SU-DHL-6 (cell line): ENCODE results near the gene DRGX.

Source experiments
- H2AFZ ChIP-seq: fragments of 200-600 bp; sonication (generic); 2 replicates; pipeline ENCODE4 v1.6.1; 2014; ENCODE audit warnings: low read depth, mild to moderate bottlenecking, moderate library complexity, mixed read lengths, antibody characterized with exemption, low read length; ENCODE audit not compliant: severe bottlenecking
- H3F3A ChIP-seq: fragments of 200-600 bp; shearing (Covaris generic); 2 replicates; pipeline ENCODE4 v1.6.0; 2016; ENCODE audit warnings: antibody characterized with exemption, mild to moderate bottlenecking; ENCODE audit not compliant: insufficient read depth
- H3K27ac ChIP-seq: fragments of 200-600 bp; sonication (generic); 2 replicates; pipeline ENCODE4 v1.5.1; 2016; ENCODE audit warnings: low read depth, mild to moderate bottlenecking, low read length, moderate library complexity, mixed read lengths
- H3K27me3 ChIP-seq: fragments of 200-600 bp; sonication (generic), shearing (Covaris generic); 2 replicates; pipeline ENCODE4 v1.6.0; 2014; ENCODE audit warnings: mild to moderate bottlenecking, low read length
- H3K36me3 ChIP-seq: fragments of 200-600 bp; sonication (generic); 2 replicates; pipeline ENCODE4 v1.6.1; 2014; ENCODE audit warnings: mild to moderate bottlenecking, low read length, mixed read lengths
- H3K4me2 ChIP-seq: fragments of 300-600, 200-600 bp; shearing (Covaris generic), sonication (generic); 2 replicates; pipeline ENCODE4 v1.6.0; 2014; ENCODE audit warnings: low read length, low read depth, mild to moderate bottlenecking; ENCODE audit not compliant: poor library complexity, severe bottlenecking
- H3K4me3 ChIP-seq: fragments of 200-600 bp; sonication (generic); 2 replicates; pipeline ENCODE4 v1.5.1; 2014; ENCODE audit warnings: antibody characterized with exemption, low read length, mild to moderate bottlenecking, mixed read lengths; ENCODE audit not compliant: insufficient read depth, poor library complexity, severe bottlenecking
- H3K79me2 ChIP-seq: fragments of 200-600 bp; sonication (generic); 2 replicates; pipeline ENCODE4 v1.6.1; 2014; ENCODE audit warnings: mild to moderate bottlenecking, low read length, moderate library complexity; ENCODE audit not compliant: insufficient read depth
- H3K9ac ChIP-seq: fragments of 200-600 bp; sonication (generic); 2 replicates; pipeline ENCODE4 v1.7.0; 2014; ENCODE audit warnings: mild to moderate bottlenecking, low read length
- H3K9me2 ChIP-seq: fragments of 200-600 bp; sonication (generic); replicated peaks from 2 replicates; pipeline ENCODE4 v1.6.1; 2014; ENCODE audit warnings: low read length; ENCODE audit not compliant: insufficient read depth
- H3K9me3 ChIP-seq: fragments of 200-600 bp; sonication (generic); 2 replicates; pipeline ENCODE4 v1.6.1; 2014; ENCODE audit warnings: low read length, mixed read lengths; ENCODE audit not compliant: insufficient read depth
- H4K20me1 ChIP-seq: fragments of 200-600 bp; sonication (generic); 2 replicates; pipeline ENCODE4 v1.6.1; 2014; ENCODE audit warnings: low read depth, mild to moderate bottlenecking, antibody characterized with exemption, low read length, moderate library complexity, mixed read lengths
- CTCF ChIP-seq: fragments of 200-600 bp; sonication (generic); IDR thresholded peaks from one replicate; pipeline ENCODE4 v1.5.1; 2017; ENCODE audit warnings: antibody characterized with exemption, mild to moderate bottlenecking, low read length, moderate library complexity; ENCODE audit not compliant: insufficient read depth, poor library complexity, severe bottlenecking
- EZH2phosphoT487 ChIP-seq: fragments of 200-600 bp; sonication (generic), shearing (Covaris generic); conservative IDR thresholded peaks from 2 replicates; pipeline ENCODE4 v1.6.1; 2018; ENCODE audit warnings: mild to moderate bottlenecking, antibody characterized with exemption, low read length, moderate library complexity, mixed read lengths

Gene DRGX

GRCh38 chr10:49350138-49350537 lies 45.8 kb downstream of the DRGX start:
- no peaks in the 10 kb centered on the region for H3K9me2 ChIP-seq
- no peaks in the 10 kb centered on the region for H3K9me3 ChIP-seq

GRCh38 chr10:49349390-49349789 lies 46.5 kb downstream of the DRGX start:
- H3K4me3 ChIP-seq: no peak overlapping the region
- no peaks in the 10 kb centered on the region for H3K36me3 ChIP-seq
- TF ChIP-seq CTCF: no peak
- TF ChIP-seq EZH2phosphoT487: no peak
- H3K27ac ChIP-seq: no peak overlapping the region
- H3K9me2 ChIP-seq: no peaks in the 10 kb centered on the region
- no peak overlapping the region for H3K9ac ChIP-seq
- H2AFZ ChIP-seq: no peak overlapping the region
- H3K4me2 ChIP-seq: no peak overlapping the region
- H3K9me3 ChIP-seq: no peaks in the 10 kb centered on the region
- no peaks in the 10 kb centered on the region for H3K79me2 ChIP-seq
- H3K27me3 ChIP-seq: no peaks in the 10 kb centered on the region
- H3F3A ChIP-seq: no peaks in the 10 kb centered on the region
- H4K20me1 ChIP-seq: no peaks in the 10 kb centered on the region

More at GRCh38 chr10:49350138-49350537, 45.8 kb downstream of the DRGX start:
- Histone ChIP-seq H3K27ac (no peak overlapping the region), H3F3A (no peaks in the 10 kb centered on the region), H3K4me2 (no peak overlapping the region), H3K36me3 (no peaks in the 10 kb centered on the region), H3K79me2 (no peaks in the 10 kb centered on the region), H3K9ac (no peak overlapping the region), H3K4me3 (no peak overlapping the region), H4K20me1 (no peaks in the 10 kb centered on the region), H3K27me3 (no peaks in the 10 kb centered on the region), H2AFZ (no peak overlapping the region)
- TF ChIP-seq EZH2phosphoT487 (no peak), CTCF (no peak)

GRCh38 chr10:49348593-49348992 lies 47.3 kb downstream of the DRGX start:
- no peak overlapping the region for H3K4me2 ChIP-seq
- no peaks in the 10 kb centered on the region for H4K20me1 ChIP-seq
- no peak overlapping the region for H3K9ac ChIP-seq
- TF ChIP-seq CTCF: no peak
- no peak for TF ChIP-seq EZH2phosphoT487
- H3K9me3 ChIP-seq: no peaks in the 10 kb centered on the region
- no peak overlapping the region for H2AFZ ChIP-seq
- H3K36me3 ChIP-seq: no peaks in the 10 kb centered on the region
- H3K4me3 ChIP-seq: no peak overlapping the region
- H3K9me2 ChIP-seq: no peaks in the 10 kb centered on the region
- H3K27me3 ChIP-seq: no peaks in the 10 kb centered on the region
- no peaks in the 10 kb centered on the region for H3K79me2 ChIP-seq
- no peaks in the 10 kb centered on the region for H3F3A ChIP-seq
- no peak overlapping the region for H3K27ac ChIP-seq
